Hematopoietic multipotent progenitor cell treated with erythropoietin and hydrocortisone succinate and interleukin-3 and kit ligand, for 17 days (in vitro differentiated cells): Measurements from ENCODE around the gene LDLRAP1.

Source experiments
- DNase-seq: peaks from one replicate; pipeline ENCODE4 v3.0.0-alpha.2; 2015; ENCODE audit warnings: low spot score

The LDLRAP1 gene

GRCh38 chr1:25609921-25610320 is 66.5 kb downstream of the LDLRAP1 start:
- no peak for DNase-seq

- DNase-seq: no peak
Observed at GRCh38 chr1:25610822-25611630, 67.6 kb downstream of the LDLRAP1 start.

GRCh38 chr1:25611843-25612242 is 68.4 kb downstream of the LDLRAP1 start:
- DNase-seq: no peak

GRCh38 chr1:25612421-25612820 is 69.0 kb downstream of the LDLRAP1 start:
- DNase-seq: no peak

- DNase-seq: no peak
Observed at GRCh38 chr1:25613091-25613490, 69.7 kb downstream of the LDLRAP1 start.

GRCh38 chr1:25614501-25615171 is 71.2 kb downstream of the LDLRAP1 start:
- no peak for DNase-seq

GRCh38 chr1:25615172-25615541 is 71.8 kb downstream of the LDLRAP1 start:
- no peak for DNase-seq

- DNase-seq: no peak
Observed at GRCh38 chr1:25615563-25616094, 72.2 kb downstream of the LDLRAP1 start.

GRCh38 chr1:25616095-25616986 is 72.9 kb downstream of the LDLRAP1 start, which contains the start of gene MAN1C1:
Gene MAN1C1, plus strand, starts transcription at chr1:25616791. Its CDS starts 1,007 bp downstream, at chr1:25617798.
- peak; percentile 75 for DNase-seq

- no peak for DNase-seq
Observed at GRCh38 chr1:25616987-25617624, 73.7 kb downstream of the LDLRAP1 start.

GRCh38 chr1:25617625-25618432 is 74.4 kb downstream of the LDLRAP1 start:
- DNase-seq: no peak

GRCh38 chr1:25618433-25618808 is 75.0 kb downstream of the LDLRAP1 start:
- DNase-seq: no peak
